NCI-H1105 (cell line): Measurements from ENCODE around the gene HACL1.
A peak's percentile ranks its signal among the peaks of the same experiment; 100 is the strongest.

Experiments
- DNase-seq: peaks from one replicate; lab custom pipeline; 2025; lab: John Stamatoyannopoulos, UW

HACL1 gene

DNA sequence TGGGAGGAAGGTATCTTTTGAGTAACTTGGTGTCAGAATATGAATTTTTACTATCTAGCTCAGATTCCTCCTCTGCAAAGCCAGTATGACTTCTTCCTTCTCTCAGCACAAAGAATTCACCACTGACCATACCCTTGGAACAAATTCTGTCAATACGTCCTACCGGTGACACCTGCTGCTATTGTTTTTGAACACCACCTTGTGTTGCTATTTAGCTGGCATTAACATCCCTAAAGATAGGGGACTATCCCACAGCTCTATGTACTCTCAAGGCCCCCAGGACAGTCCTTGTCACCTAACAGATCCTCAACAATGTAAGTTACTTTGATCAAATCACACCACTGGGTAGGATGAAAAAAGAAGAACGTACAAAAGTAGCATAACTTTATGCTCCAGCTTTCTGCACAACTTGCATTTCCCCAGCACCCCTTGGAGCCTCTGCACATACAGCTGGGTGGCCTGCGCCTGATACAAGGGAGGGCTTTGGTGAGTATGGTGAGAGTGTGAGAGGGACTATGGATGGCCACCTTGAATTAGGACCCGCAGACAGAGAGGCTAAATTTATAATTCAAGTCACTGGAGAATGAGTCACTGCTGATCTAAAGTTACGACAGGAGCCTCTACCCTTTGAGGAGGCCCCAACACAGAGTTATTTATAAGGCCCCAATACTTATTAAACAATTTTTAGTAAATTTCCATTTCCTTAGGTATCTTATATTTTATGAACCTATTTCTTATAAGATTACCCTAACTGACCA, 77.5 kb downstream of the HACL1 start:
- no peak for DNase-seq

DNA sequence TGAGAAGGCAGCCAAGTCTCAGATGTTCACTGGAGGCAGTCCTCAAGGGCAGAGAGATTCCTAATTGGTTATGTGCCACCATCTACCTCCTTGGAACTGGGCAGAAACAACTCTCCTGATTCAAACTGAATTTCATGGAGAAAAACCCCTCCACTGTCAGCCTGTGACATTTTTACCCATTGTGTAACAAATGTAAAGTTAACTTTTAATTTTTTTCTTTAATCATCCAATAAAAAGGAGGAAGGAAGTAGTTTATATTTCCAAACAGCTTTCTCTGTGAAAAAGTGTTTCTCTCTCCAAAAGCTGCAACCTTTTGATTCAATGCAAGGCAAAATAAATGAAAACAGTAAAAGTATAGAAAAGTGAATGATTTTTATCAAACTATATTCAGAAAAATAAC, 79.4 kb downstream of the HACL1 start:
- DNase-seq = no peak

DNA sequence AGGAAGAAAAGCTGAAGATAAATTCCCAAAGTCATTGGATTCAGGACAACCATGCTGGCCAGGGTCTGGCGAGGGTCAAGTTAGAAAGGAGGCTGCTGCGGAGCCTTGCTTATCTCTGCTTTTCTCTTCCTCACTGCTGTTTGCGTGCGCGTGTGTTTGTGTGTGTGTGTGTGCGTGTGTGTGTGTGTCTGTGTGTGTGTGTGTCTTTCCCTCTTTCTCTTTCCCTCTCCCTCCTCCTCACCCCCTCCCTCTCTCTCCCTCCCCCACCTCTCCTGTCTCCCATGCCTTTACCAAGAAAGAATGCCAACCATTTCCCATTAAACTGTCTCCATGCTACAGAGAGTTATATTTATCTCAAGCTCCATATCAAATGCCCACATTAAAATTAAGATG, 79.8 kb downstream of the HACL1 start, which contains the start of gene COLQ:
COLQ (minus strand) TSS at position 134 of the 393 bp plus-strand sequence; CDS start at position 53, 81 bp downstream.
- no peak for DNase-seq

DNA sequence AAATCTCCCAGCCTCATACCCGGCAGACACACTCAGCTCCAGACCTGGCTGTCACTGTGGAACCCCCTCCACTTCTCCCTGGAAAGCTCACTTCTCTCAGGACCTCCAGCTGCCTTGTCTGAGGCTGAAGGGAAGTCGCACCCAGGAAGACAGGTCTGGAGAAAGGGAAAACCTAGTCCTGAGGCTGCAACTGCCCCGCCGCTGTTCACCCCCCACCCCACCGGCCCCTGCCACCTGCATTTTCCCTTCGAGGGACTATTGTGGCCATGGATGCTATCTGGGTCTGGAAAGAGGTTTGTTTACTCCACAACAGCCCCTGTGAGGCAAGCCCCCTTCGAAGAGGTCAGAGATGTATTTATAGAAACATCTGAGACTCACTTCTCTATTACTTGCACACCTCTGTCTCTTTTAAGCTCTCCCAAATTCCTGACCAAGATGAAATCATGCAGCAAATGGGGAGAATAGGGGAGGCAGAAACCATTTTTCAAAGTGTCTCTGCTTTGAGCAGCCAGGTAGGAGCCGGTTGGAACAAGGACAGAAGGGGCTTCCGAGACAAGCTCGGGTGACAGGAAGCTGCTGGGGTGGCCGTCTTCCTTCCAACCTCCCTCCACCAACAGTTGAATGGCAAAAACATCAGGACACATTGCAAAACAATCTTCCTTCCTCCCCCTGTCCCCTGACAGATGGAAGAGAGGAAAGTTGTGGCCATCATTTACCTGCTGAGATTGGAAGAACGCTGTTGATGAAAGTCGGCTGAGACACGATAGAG, 80.4 kb downstream of the HACL1 start:
- DNase-seq = no peak

DNA sequence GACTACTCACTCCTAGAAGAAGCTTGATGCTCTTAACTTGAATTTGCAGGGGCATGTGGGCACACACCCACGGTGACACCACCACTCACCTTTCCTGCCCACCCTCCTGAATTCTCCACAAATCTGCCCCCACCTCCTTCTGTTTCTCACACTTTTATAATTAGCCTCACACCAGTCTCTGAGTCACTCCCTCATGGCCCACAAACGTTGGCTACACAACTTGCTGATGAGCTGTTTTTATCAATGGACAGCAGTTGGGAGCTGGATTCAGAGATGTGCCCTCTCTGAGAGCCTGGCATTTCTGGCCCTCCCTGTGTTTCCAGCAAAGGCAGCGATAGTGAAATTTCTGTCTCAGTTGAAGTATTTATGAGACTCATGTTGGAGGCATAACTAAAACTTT, 81.2 kb downstream of the HACL1 start:
- no peak for DNase-seq

DNA sequence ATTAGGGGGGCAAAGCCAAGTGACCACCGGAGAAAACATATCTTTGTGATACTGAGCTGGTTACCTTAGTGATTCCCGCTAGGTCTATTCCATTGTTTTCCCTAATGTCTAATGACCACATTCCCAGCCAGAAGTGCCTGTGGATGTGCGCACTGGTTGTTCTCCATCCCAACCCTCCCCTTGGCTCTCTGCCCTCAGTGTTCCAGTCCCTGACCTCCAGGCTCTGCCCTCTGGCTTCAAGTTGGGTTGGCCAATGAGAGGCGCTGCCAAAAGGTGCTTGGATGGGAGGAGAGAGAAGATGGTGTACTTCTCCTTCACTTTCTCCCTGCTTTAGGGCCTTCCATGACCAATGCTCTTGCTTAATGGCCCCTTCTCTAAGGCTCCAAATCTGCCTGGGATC, 82.3 kb downstream of the HACL1 start:
- DNase-seq = no peak

DNA sequence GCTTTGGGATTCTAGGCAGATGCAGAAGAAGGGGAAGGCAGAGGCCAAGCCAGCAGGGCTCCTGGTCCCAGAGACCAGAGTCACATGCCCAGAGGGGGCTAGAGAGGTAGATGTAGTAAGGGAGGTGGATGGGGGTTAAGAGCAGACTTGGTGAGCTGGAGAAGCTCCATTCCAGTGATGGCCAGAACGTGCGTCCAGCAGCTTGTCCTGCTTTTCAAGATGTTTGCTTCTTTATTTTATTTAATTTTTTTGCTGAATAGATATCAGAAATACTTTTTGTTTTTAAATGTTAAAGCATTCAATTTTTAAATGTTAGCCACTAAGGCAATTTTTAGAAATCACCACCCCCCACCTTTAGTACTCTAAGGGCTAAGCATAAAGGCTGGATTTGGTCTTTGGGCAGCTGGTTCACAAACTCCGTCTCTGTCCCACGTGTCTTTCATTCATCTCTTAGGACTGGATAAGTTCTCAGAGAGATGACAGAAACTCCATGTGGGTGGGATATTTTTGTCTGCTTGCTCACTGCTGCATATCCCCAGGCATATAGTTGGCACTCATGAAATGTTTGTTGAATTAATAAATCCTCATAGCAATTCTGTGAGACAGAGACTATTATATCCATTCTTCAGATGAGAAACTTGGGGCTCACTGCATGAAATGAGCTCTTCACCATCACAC, 86.6 kb downstream of the HACL1 start:
- DNase-seq = no peak

DNA sequence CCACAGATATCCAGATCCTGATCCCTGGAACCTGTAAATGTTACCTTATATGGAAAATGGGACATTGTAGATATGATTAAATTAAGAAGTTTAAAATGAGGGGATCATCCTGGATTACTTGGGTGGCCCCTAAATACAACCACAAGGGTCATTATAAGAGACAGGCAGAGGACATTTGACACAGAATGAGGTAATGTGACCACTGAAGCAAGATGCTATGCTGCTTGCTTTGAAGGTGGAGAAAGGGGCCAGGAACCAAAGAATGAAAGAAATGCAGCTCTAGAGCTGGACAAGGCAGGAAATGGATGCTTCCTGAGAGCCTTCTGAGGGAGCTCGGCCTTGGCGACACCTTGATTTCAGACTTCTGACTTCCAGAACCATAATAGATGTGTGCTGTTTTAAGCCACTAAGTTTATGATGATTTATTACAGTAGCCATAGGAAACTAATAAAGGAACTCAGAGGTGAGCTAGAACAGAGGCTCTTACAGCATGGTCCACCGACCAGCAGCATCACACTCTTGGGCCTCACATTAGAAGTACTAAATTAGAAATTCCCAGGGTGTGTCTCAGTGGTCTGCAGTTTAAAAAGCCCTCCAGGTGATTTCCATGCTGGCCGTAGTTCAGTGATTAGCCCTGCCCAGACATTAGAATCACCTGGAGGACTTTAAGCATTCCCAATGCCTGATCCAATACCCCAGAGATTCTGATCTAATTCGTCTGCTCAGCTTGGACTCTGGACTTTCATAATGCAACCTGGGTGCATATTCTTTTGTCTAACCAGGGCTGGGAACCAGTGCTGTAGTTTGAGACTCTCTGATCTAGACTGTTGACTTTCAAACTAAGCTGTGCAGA, 87.3 kb downstream of the HACL1 start:
- DNase-seq = no peak

DNA sequence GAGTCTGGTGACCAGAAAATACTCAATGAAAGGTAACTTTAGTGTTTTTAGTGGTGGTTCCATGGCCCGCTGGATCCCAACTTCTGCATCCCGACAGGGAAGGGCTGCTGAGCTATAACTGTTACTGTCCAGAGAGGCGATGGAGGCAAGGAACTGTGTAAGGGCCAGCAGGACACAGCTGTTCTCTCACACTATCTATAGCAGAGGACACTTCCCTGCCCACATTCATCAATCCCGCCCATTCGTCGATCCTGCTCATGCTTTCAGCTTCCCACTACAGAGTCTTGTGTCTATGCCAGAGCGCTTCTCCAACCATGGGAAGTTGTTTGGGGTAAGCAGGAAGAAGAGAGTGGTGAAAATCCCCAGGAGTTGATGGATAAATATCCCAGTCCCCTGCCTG, 88.3 kb downstream of the HACL1 start:
- DNase-seq = no peak

DNA sequence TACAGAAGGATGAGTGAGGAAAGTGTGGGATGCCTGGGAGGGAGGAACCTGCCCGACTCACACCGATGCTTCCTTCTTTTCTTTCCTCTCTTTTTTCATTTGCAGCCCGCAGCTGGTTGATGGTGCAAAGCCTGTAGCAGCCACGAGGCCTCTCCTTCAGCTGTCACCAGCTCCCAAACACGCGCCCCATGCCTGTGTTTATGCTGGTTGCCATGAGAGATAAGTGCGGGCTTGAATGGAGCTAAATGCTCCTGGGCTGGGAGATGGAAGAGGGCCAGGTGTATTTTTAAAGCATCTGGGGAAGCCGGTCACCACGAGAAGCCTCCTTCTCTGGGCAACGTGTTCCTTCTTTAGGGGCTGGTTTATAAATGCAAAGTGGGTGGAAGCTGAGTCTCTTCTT, 89.2 kb downstream of the HACL1 start:
- DNase-seq = peak; percentile 85

DNA sequence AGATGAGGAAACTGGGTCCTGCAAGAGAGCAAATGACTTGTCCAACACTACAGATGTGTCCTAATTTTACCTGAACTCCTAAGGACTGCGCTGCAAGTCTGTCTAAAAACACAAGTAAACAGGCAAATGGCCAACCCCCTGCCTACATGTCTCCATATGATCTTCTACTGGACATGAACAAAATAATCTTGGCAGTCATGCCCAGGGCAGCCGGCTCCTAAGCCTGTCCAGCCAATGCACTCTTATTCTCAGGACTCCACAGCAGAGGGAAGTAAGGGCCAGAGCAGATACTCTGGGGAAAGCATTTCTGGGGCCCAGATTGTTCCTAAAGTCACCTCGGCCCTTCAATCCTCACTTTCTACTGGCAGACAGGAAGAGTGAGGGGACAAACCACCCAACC, 90.2 kb downstream of the HACL1 start:
- DNase-seq = no peak
